Natural killer cell (primary cell): Measurements from ENCODE around the gene MINDY2. TPM values are rescaled to one million over a fixed set of nuclear protein-coding genes. Genes with fewer than 3 reads are reported as not detected.
A peak's percentile ranks its signal among the peaks of the same experiment; 100 is the strongest.
"Not testable (repeated sequence)": the region's sequence is repeated elsewhere in the genome, so short reads cannot be mapped to it uniquely, and the experiment has no call there.

Experiments
- ATAC-seq, 3 donors: fragments of 150-1000 bp in 2 of 3; fragments of 200-7000 bp in 1 of 3; cut with Tn5 transposase; 1 replicate in 1 of 3; 2 replicates in 2 of 3; pipeline ENCODE4 v1.10.0; 2021; ENCODE audit warnings: mild to moderate bottlenecking in 2 of 3, moderate library complexity in 2 of 3
- DNase-seq, 2 donors: peaks; one replicate each; pipeline versions ENCODE4 v3.0.0 to v3.0.0-alpha.2; 2013 to 2021; ENCODE audit warnings: mixed read lengths in 1 of 2
- H3K27ac ChIP-seq: one replicate; pipeline ENCODE4 v1.5.1; 2013; ENCODE audit warnings: mild to moderate bottlenecking, low read length
- H3K27me3 ChIP-seq: one replicate; pipeline ENCODE4 v1.6.1; 2013; ENCODE audit warnings: low read length; ENCODE audit not compliant: control insufficient read depth, insufficient read depth
- H3K36me3 ChIP-seq: one replicate; pipeline ENCODE4 v1.6.1; 2013; ENCODE audit warnings: low read length; ENCODE audit not compliant: control insufficient read depth, insufficient read depth
- H3K4me1 ChIP-seq: one replicate; pipeline ENCODE4 v1.6.1; 2013; ENCODE audit warnings: low read length; ENCODE audit not compliant: control insufficient read depth, insufficient read depth
- H3K4me3 ChIP-seq: one replicate; pipeline ENCODE4 v1.5.1; 2013; ENCODE audit warnings: low read length
- H3K9me3 ChIP-seq: one replicate; pipeline ENCODE4 v1.6.1; 2013; ENCODE audit warnings: low read length; ENCODE audit not compliant: control insufficient read depth, insufficient read depth
- H3K27ac Mint-ChIP-seq, 2 donors: one replicate each; pipeline ENCODE4 v1.8.0; 2022; ENCODE audit warnings: mild to moderate bottlenecking in 2 of 2, mixed read lengths in 2 of 2, moderate library complexity in 1 of 2
- H3K27me3 Mint-ChIP-seq, 2 donors: one replicate each; pipeline ENCODE4 v1.8.0; 2022; ENCODE audit warnings: low read depth in 2 of 2, mixed read lengths in 2 of 2
- H3K36me3 Mint-ChIP-seq: one replicate; pipeline ENCODE4 v1.8.0; 2022; ENCODE audit warnings: mixed read lengths
- H3K4me1 Mint-ChIP-seq, 2 donors: one replicate each; pipeline ENCODE4 v1.8.0; 2022; ENCODE audit warnings: mixed read lengths in 2 of 2
- H3K4me3 Mint-ChIP-seq: one replicate; pipeline ENCODE4 v1.8.0; 2022; ENCODE audit warnings: mild to moderate bottlenecking, moderate library complexity, mixed read lengths
- H3K9me3 Mint-ChIP-seq, 2 donors: one replicate each; pipeline ENCODE4 v1.8.0; 2022; ENCODE audit warnings: mixed read lengths in 2 of 2
- WGBS: methylation state at CpG from one replicate; pipeline ENCODE4 v1.1.7; 2013; ENCODE audit warnings: missing lambda C conversion rate; ENCODE audit not compliant: insufficient coverage; 5-methylcytosine and 5-hydroxymethylcytosine counted together
- intact Hi-C: fragments of 100-400 bp; cut with micrococcal nuclease; formaldehyde crosslinking; loops from one replicate; pipeline ENCODE4 v1.14.2; 2022
- total RNA-seq, 4 donors: library from RNA; stranded (reverse); fragments of 120-200 nt in 1 of 4; gene quantifications; one replicate each; pipeline versions ENCODE4 v1.2.3 to v1.2.4, GENCODE V29; 2013 to 2022
- TF ChIP-seq, protein P1 (sequence below): fragments of 200-600 bp; IDR thresholded peaks from one replicate; pipeline ENCODE4 v1.8.0; 2022; ENCODE audit warnings: antibody characterized with exemption

MINDY2 gene
- total RNA-seq, 3 donors from 2014 or later (not counting 1 experiment from before 2014, with no cell fraction given) = 16.3 to 18.7 (median 18.3) TPM

- TF ChIP-seq, protein P1, sequence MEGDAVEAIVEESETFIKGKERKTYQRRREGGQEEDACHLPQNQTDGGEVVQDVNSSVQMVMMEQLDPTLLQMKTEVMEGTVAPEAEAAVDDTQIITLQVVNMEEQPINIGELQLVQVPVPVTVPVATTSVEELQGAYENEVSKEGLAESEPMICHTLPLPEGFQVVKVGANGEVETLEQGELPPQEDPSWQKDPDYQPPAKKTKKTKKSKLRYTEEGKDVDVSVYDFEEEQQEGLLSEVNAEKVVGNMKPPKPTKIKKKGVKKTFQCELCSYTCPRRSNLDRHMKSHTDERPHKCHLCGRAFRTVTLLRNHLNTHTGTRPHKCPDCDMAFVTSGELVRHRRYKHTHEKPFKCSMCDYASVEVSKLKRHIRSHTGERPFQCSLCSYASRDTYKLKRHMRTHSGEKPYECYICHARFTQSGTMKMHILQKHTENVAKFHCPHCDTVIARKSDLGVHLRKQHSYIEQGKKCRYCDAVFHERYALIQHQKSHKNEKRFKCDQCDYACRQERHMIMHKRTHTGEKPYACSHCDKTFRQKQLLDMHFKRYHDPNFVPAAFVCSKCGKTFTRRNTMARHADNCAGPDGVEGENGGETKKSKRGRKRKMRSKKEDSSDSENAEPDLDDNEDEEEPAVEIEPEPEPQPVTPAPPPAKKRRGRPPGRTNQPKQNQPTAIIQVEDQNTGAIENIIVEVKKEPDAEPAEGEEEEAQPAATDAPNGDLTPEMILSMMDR = no peak
- Mint-ChIP-seq H3K9me3 (no peaks in the 10 kb centered on the region), H3K27me3 (no peaks in the 10 kb centered on the region), H3K4me3 (no peak overlapping the region), H3K36me3 (peaks cover 41% of the 10 kb centered on the region), H3K27ac (peak overlapping the region in 1 of 2 donors; percentile 52), H3K4me1 (peaks cover 7 to 10% of the 10 kb centered on the region in 2 donors)
- DNase-seq = no peak
- intact Hi-C loops = no loop called here
- Histone ChIP-seq H3K27me3 (no peaks in the 10 kb centered on the region), H3K27ac (no peak overlapping the region), H3K36me3 (peaks cover 63% of the 10 kb centered on the region), H3K9me3 (no peaks in the 10 kb centered on the region), H3K4me1 (no peaks in the 10 kb centered on the region), H3K4me3 (no peak overlapping the region)
- ATAC-seq = no peak
- 76% methylated on average over 3 of the region's 3 CpGs for WGBS
Measured at GRCh38 chr15:58880320-58880719, 109.2 kb downstream of the MINDY2 start.

DNA sequence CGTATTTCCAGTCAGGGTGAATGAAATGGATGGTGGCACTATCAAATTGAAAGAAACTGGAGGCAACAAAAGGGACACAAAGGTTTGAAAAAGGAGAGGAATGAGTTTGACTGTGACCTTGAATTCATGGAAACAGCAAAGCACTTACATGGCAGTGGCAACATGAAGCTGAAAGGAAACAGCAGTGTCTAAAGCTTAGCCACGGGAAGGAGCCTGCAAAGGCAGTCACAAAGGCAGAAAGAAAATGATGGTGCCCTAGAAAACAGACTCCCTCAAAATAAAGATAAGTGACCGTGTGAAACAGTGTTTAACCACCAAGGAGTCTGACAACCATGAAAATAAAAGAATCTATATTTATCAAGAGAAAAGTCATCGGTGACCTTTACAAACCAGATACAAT is 111.1 kb downstream of the MINDY2 start:
- H3K27me3 Mint-ChIP-seq = no peaks in the 10 kb centered on the region
- peak overlapping the region in 1 of 2 donors; percentile 9 for H3K27ac Mint-ChIP-seq
- DNase-seq (no peak), ATAC-seq (no peak)
- TF ChIP-seq, protein P1 = no peak
- WGBS = 86% methylated on average over 3 of the region's 4 CpGs
- no peaks in the 10 kb centered on the region for H3K9me3 Mint-ChIP-seq
- Histone ChIP-seq H3K27me3 (no peaks in the 10 kb centered on the region), H3K4me3 (no peak overlapping the region), H3K27ac (no peak overlapping the region), H3K4me1 (no peaks in the 10 kb centered on the region), H3K36me3 (peaks cover 73% of the 10 kb centered on the region), H3K9me3 (no peaks in the 10 kb centered on the region)
- H3K4me1 Mint-ChIP-seq = peaks cover 0 to 7% of the 10 kb centered on the region in 2 donors
- peaks cover 58% of the 10 kb centered on the region for H3K36me3 Mint-ChIP-seq
- intact Hi-C loops = no loop called here
- no peak overlapping the region for H3K4me3 Mint-ChIP-seq

GRCh38 chr15:58883926-58884325 is 112.8 kb downstream of the MINDY2 start:
- H3K27ac Mint-ChIP-seq, H3K9me3 ChIP-seq, H3K4me1 ChIP-seq, H3K27ac ChIP-seq, H3K27me3 ChIP-seq, H3K4me1 Mint-ChIP-seq, H3K4me3 ChIP-seq, H3K27me3 Mint-ChIP-seq, ATAC-seq, DNase-seq, intact Hi-C loops, H3K9me3 Mint-ChIP-seq, H3K4me3 Mint-ChIP-seq: not testable (repeated sequence)
- peaks cover 68% of the 10 kb centered on the region for H3K36me3 Mint-ChIP-seq
- H3K36me3 ChIP-seq = peaks cover 83% of the 10 kb centered on the region
- WGBS = 100% methylated on average over 1 of the region's 3 CpGs

DNA sequence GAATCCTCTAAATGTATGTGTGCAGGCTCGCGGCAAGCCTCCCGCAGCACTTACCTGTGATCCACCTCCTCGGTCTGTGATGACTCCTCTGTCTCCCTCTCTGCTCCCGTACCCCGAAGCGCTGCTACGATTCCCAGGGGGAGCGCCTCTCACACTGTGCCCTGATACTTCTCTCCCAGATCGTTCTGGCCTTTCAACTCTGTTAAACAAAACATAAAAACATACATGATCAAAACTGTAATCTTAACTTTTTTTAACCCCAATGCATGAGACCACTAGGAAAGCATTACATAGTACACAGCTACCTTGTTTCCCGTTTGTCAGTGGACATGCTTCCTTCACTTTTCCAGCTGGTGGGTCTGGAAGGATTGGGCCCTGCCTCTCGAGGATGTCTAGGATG is 115.8 kb downstream of the MINDY2 start:
- H3K36me3 Mint-ChIP-seq = peaks cover 63% of the 10 kb centered on the region
- no peak overlapping the region for H3K4me3 Mint-ChIP-seq
- H3K36me3 ChIP-seq = peaks cover 88% of the 10 kb centered on the region
- peaks cover 0 to 5% of the 10 kb centered on the region in 2 donors for H3K4me1 Mint-ChIP-seq
- ATAC-seq (no peak), DNase-seq (no peak)
- WGBS = 99% methylated on average over 12 of the region's 12 CpGs
- TF ChIP-seq, protein P1 = no peak
- H3K27ac Mint-ChIP-seq = peak overlapping the region in 1 of 2 donors; percentile 32
- no peaks in the 10 kb centered on the region for H3K9me3 ChIP-seq
- no peaks in the 10 kb centered on the region for H3K4me1 ChIP-seq
- intact Hi-C loops = no loop called here
- no peak overlapping the region for H3K4me3 ChIP-seq
- H3K27me3 ChIP-seq = no peaks in the 10 kb centered on the region
- H3K27me3 Mint-ChIP-seq = no peaks in the 10 kb centered on the region
- no peak overlapping the region for H3K27ac ChIP-seq
- no peaks in the 10 kb centered on the region for H3K9me3 Mint-ChIP-seq
